GM21515 (cell line): ENCODE measurements around the gene ZNF460.
A peak's percentile ranks its signal among the peaks of the same experiment; 100 is the strongest.

ENCODE experiments used
- ATAC-seq: cut with Tn5 transposase; IDR thresholded peaks from one replicate; pipeline ENCODE4 v1.9.1; 2021; ENCODE audit not compliant: unreplicated experiment

Gene ZNF460

GRCh38 chr19:57279418-57280164 is 694 bp upstream of the ZNF460 start:
- peak; percentile 62 for ATAC-seq

GRCh38 chr19:57280962-57281400 is 696 bp downstream of the ZNF460 start:
- ATAC-seq, result no peak

- no peak for ATAC-seq
These were observed 1.8 kb downstream of the ZNF460 start for GRCh38 chr19:57282011-57282643.

GRCh38 chr19:57288373-57288772 is 8.1 kb downstream of the ZNF460 start:
- ATAC-seq, result no peak

- ATAC-seq, result no peak
These were observed 10.7 kb downstream of the ZNF460 start for GRCh38 chr19:57290970-57291369.

GRCh38 chr19:57292547-57292946 is 12.3 kb downstream of the ZNF460 start:
- no peak for ATAC-seq

GRCh38 chr19:57293719-57294118 is 13.4 kb downstream of the ZNF460 start:
- no peak for ATAC-seq

- ATAC-seq, result no peak
These were observed 21.8 kb downstream of the ZNF460 start for GRCh38 chr19:57302020-57302465.

- ATAC-seq, result no peak
These were observed 22.6 kb downstream of the ZNF460 start for GRCh38 chr19:57302727-57303401.

DNA sequence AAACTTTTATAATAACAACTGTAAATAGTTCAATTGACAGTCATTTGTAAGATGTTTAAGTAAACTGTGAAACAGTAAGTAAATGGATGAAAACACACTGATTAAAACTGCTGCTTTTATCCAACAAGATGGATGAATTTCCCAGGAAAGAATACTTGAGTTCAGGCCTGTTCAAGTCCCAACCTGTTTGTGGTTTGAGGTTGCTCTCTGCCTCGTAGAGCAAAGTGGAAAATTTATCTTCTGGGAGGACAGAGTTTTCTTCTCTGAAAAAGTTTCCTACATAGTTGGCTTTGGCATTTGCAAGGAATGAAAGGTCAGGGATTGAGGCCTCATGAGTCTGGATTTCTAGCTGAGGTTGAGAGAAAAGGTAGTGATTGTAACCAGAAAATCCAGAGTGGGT is 24.8 kb downstream of the ZNF460 start:
- no peak for ATAC-seq

DNA sequence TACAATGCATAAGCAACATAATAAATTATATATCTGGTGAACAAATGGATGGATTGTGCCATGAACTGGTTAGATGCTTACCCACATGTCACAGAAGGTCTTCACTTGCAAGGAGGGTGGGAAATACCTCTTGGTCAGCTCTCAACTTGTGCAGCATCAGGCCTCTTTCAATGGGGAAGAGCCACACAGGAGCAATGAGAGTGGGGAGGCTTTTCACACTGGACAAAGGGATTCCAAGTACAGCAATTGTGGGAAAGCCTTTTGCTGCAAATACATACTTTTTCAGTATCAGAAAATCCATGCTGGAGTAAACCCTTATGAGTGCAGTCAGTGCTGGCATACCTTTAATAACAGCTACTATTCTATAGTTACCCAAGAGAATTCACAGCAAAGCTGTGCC is 28.2 kb downstream of the ZNF460 start:
- ATAC-seq, result no peak

GRCh38 chr19:57310792-57311191 is 30.5 kb downstream of the ZNF460 start:
- no peak for ATAC-seq

DNA sequence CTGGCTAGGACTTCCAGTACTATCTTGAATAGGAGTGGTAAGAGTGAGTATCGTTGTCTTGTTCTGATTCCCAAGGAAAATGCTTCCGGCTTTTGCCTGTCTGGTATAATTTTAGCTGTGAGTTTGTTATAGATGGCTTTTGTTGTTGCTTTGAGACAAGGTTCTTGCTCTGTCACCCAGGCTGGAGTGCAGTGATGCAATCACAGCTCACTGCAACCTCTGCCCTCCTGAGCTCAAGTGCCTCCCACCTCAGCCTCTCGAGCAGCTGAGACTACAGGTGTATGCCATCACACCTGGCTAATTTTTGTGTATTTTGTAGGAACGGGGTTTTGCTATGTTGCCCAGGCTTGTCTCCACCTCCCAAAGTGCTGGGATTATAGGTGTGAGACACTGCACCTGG is 33.9 kb downstream of the ZNF460 start:
- ATAC-seq, result no peak

GRCh38 chr19:57317503-57317902 is 37.2 kb downstream of the ZNF460 start:
- ATAC-seq, result no peak

DNA sequence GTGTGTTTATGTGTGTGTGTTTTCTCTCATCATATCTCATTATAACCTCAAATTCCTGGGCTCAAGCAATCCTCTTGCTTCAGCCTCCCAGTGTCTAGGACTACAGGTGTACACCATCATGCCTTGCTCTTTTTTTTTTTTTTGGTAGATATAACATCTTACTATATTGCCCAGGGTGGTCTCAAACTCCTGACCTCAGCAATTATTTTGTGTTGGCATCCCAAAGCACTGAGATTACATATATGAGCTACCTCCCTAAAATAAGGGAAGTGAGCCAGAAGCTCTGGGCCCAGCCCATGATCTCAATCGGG is 39.5 kb downstream of the ZNF460 start:
- no peak for ATAC-seq

DNA sequence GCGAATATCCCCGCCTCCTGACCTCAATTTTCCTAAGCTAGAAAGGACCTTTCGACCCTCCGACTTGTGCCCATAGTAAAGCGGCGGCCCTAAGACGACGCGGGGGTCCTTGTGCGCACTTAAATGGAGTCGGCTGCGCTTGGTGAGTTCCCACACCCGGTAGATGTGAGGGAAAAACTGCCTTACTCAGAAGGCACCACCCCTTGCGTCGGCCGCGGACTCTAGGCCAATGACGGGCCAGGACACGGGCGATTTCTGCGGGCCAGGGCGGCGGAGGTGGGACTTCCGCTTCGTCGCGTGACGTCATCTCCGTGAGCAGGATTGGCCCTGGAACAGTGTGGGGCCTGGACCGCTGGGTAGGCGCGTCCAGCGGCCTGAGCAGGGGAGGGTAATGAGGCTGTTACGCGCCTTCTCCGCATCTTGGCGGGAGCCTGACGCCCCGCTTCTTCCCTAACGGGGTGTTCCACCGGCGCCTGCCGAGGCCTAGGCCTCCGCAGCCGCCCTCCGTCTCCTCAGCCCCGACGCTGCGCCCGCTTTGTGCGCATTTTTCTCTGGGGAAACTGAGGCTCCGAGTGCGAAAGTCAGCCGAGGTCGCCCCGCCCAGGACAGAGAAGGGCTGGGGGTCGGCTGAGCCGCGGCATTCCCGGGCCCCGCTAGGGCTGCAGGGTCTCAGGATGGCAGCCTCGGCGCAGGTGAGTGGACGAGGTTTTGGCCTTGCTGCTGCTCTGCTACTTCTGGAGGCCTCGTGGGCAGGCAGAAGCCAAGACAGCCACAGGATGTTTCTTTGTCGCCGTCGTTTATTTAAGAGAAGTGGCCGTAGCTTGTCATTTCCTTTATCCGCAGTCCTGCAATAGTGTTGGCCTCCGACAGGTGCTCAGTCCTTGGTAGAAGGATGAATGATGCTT is 40.1 kb downstream of the ZNF460 start, which contains the start of gene ZNF543:
Gene ZNF543, plus strand, starts transcription at position 293 of the 905 bp plus-strand sequence. Its CDS starts 382 bp downstream, at position 675.
- ATAC-seq, result peak; percentile 95

- no peak for ATAC-seq
These were observed 40.8 kb downstream of the ZNF460 start for GRCh38 chr19:57321116-57321515.

DNA sequence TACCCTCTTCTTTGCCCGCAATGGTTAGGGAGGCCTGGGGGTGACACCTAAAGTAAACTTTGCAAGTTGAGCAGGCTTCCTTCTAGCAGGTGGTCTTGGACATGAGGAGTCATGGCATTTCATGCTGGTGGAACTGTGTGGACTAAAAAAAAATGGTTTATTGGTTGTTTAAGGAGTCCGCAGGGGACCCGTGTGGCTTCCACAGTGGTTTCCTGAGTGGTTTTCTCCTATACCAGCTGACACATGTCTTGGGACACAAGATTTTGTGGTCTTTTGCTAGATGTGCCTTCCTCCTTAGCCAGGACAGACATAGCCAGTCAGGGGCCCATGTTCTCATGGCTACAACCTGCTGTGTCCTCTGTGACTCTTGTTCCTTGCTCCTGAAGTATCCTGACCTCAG is 41.5 kb downstream of the ZNF460 start:
- no peak for ATAC-seq

- no peak for ATAC-seq
These were observed 44.7 kb downstream of the ZNF460 start for GRCh38 chr19:57324992-57325391.

GRCh38 chr19:57327993-57328392 is 47.7 kb downstream of the ZNF460 start:
- no peak for ATAC-seq

DNA sequence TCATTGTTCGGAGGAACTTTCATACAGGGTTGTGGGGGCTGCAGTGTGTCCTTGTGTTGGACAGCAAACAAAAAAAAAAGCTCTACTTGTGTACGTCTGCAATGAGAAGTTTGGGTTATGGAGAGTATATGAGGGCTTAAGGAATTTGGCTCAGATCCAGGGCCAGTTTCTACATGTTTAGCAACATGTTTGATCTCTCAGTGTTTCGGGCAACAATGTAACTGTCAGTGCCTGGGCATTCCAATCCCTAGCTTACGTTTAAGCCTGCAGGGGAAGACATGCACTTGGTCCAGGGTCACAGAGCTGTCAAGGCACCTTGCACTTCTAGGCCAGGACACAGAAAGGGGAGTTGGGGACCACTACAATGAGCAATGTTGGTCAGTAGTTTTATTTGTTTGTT is 53.9 kb downstream of the ZNF460 start:
- ATAC-seq, result no peak
